Gastroesophageal sphincter (tissue), 3 donors: Measurements from ENCODE around the gene WDR12.

ENCODE experiments used
- EP300 ChIP-seq: sonication (generic); formaldehyde crosslinking; IDR thresholded peaks from one replicate; pipeline ENCODE4 v1.6.1; 2017; ENCODE audit warnings: antibody characterized with exemption, mild to moderate bottlenecking
- POLR2A ChIP-seq, 2 donors: fragments of 450-650 bp; IDR thresholded peaks; one replicate each; pipeline ENCODE4 v1.6.1; 2017; ENCODE audit warnings: antibody characterized with exemption in 2 of 2, mild to moderate bottlenecking in 2 of 2, moderate library complexity in 1 of 2
- POLR2AphosphoS5 ChIP-seq: sonication (generic); formaldehyde crosslinking; IDR thresholded peaks from one replicate; pipeline ENCODE4 v1.6.1; 2017; ENCODE audit warnings: antibody characterized with exemption
- TF ChIP-seq, protein P1 (sequence below), 4 experiments: fragments of 200-600 bp in 2 of 4; fragments of 450-650 bp in 2 of 4; sonication (generic) in 1 of 4; IDR thresholded peaks; one replicate each; pipeline ENCODE4 v1.5.1; 2017 to 2019; ENCODE audit warnings: antibody characterized with exemption in 4 of 4, mild to moderate bottlenecking in 2 of 4, moderate library complexity in 2 of 4

- TF ChIP-seq POLR2A (IDR thresholded peaks at IDR 0.05) (no peak), EP300 (no peak), POLR2AphosphoS5 (no peak)
- TF ChIP-seq, protein P1, sequence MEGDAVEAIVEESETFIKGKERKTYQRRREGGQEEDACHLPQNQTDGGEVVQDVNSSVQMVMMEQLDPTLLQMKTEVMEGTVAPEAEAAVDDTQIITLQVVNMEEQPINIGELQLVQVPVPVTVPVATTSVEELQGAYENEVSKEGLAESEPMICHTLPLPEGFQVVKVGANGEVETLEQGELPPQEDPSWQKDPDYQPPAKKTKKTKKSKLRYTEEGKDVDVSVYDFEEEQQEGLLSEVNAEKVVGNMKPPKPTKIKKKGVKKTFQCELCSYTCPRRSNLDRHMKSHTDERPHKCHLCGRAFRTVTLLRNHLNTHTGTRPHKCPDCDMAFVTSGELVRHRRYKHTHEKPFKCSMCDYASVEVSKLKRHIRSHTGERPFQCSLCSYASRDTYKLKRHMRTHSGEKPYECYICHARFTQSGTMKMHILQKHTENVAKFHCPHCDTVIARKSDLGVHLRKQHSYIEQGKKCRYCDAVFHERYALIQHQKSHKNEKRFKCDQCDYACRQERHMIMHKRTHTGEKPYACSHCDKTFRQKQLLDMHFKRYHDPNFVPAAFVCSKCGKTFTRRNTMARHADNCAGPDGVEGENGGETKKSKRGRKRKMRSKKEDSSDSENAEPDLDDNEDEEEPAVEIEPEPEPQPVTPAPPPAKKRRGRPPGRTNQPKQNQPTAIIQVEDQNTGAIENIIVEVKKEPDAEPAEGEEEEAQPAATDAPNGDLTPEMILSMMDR (IDR thresholded peaks at IDR 0.05) = no peak
Measured at GRCh38 chr2:202934456-202934855, 23.0 kb upstream of the WDR12 start.
